GM18520 (cell line): ENCODE data around the gene LSAMP.

Experiments used
- ATAC-seq: cut with Tn5 transposase; IDR thresholded peaks from one replicate; pipeline ENCODE4 v1.9.1; 2021; ENCODE audit not compliant: unreplicated experiment

LSAMP gene

GRCh38 chr3:116445311-116445841 lies at the start of gene LSAMP:
TSS of gene LSAMP (minus strand) at chr3:116445487.
- no peak for ATAC-seq

- ATAC-seq = peak; percentile 73
These were observed 47.1 kb upstream of the LSAMP start for GRCh38 chr3:116492379-116492778.

- ATAC-seq = no peak
These were observed 37.8 kb upstream of the LSAMP start for GRCh38 chr3:116483135-116483534.

DNA sequence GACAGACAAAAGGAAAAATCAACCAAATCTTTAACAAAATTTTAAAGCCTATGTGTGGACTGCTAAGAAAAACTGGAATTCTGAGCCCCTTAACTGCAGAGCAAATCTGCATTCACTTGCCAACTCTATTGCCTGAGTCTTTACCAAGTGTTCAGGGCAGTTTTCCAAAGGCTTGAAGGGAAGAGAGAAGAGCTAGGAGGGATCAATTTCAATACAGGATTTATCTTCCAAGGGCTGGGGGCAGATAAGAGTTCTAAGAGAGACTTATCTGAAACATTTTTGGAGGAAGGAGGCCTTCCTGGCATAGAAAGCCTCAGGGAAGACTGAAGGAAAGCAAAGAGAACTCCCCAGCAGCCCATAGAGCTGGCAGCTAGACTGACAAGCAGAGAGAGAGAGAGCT lies 31.4 kb upstream of the LSAMP start:
- ATAC-seq = no peak

DNA sequence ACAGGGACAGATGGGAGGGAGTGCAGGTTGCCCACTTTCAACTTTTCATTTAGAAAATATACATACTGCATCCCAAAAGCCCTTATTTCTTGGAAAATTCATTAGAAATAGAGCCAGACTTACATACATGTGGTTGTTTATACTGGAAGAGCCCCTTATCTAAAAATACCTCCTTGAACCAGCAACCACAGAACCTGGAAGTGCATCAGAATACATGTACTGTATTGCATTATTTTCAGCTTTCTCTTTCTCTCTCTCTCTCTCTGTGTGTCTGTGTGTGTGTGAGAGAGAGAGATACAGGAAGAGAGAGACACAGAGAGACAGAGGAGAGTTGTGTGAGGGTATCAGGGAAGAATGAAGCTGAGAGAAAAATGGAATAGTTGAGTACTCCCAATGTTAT lies 29.5 kb upstream of the LSAMP start:
- no peak for ATAC-seq

DNA sequence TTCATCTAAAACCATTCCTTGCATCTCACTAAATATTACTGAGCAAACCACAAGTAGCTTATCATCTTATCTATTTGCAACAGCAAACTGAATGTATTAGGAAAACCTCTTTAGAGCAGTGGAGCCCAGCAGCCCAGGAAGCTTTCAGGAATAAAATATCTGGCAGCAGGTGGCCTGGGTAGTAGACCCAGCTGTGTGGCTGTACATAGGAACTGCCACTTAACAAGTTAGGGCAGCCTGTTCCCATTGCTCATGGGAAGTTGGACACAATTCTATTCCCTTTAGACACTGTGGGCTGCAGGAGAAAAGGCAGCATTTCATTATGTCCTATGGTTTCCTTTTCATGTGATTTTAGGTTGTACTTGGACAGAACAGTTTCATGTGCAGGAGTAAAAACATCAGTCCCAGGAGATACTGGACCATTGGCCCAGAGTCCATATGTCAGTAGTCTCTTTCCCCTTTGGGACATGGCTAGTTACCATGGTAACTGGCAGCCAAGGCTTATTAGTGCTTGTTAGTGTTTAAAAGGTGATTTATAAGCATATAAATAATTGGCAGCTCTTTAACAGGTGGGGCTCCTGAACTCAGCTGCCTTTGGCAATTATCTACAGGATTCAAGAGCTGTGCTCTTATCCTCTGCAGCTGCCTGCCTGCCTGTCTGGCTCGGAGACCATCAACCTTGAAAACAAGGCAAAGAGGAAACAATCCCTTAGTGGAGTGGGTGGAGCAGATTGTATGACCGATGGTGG lies 28.9 kb upstream of the LSAMP start:
- no peak for ATAC-seq

- no peak for ATAC-seq
These were observed 28.3 kb upstream of the LSAMP start for GRCh38 chr3:116473602-116474001.

DNA sequence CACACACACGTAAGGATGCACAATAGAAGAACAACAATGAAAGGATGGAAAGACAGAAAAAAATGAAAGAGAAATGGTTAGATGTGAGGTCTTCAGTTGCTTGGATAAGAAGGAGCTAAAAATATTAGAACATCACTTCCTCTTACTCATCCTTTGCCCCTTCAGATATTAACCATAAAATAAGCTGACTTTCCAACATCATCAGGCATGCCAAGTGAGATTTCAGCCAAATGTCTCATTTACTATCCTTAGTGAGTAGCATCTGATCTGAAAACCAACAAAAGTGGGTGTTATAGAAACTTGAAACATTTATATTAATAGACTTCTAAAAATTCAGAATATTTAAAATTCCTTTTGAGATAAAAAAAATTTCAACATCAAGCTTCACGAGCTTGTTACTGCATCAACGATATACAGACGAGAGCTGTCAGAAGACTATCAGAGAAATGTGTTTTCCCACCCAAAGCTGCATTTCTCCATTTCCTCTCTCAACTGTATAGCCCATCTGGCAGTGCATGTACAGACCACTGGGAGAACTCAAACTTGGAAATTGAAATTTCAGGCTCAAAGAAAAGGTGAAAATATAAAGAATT lies 25.4 kb upstream of the LSAMP start:
- ATAC-seq = no peak

- ATAC-seq = no peak
These were observed 24.3 kb upstream of the LSAMP start for GRCh38 chr3:116469546-116469945.

GRCh38 chr3:116464276-116464798 lies 19.1 kb upstream of the LSAMP start:
- no peak for ATAC-seq

- no peak for ATAC-seq
These were observed 8.5 kb upstream of the LSAMP start for GRCh38 chr3:116453666-116454346.

DNA sequence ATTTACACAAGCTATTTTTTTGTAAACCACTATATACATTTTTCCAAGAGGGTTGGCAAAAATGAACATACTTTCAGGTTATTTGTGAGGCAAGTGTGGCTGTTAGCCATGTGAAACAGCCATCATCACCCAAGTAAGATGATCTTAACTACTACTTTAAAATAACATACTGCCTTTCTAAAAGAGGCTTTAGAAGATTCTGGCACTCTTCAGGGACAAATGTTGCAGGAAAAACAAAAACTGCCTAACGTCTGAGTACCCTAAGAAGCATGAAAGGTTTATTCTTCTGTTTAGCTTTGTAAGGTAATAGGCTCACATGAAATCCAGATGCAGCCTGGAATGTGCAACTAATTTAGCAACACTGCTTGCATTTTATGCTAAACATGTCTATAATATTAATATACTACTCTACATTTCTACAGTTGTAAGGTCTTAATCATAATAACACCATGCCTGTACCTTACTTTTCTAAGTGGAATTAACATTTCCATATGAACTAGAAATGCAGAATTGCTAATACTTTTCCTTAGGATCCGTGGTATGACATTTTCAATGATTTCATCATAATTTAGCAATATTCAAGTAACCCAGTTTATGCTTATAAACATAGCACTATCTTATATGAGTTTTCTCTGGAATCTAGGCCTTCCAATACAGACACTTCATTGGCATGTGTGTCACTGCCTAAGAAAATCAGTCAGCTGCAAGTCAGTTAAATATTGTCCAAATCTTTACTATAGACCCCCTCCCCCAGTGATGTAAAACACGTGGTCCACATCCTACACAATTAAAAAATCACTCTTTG lies 4.5 kb upstream of the LSAMP start:
- no peak for ATAC-seq

DNA sequence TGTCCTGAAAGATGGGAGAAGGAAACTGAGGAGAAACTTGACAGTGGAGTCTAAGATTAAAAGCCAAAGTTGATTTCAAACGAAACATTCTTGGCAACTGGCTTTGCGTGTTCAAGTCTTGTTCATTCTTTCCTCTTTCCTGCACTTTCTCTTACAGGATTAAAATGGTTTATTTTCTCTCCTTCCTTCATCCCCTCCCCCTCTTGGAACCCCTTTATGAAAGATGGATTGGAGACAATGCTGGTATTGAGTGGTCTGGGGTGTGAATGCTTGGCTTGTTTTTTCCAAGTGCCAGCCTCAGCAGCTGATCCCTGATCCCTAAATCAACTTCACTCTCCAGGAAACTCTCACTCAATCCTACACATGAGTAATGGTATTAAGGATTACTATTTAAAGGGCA lies 703 bp upstream of the LSAMP start:
- ATAC-seq = no peak

DNA sequence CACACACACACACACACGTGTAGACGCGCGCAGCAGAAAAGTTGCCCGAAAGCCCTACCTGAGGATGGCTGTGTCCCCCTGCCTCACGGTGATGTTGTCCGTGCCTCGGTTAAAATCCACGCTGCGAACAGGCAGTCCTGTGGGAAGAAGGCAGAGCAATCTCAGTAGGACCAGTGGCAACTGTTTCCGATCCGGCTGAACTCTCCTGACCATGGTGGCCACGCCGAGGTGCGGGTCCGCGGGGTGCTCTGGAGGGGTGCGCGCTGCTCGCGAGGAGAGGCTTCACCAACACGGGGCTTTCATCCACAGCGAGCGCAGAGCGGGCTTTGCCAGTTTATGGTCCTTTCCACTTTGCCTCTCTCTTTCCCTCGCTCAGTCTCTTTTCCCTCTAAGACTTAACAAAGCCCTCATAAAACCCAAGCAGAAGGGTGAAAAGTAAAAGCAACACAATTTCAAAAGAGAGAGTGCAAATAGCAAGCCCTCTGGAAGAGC lies 422 bp downstream of the LSAMP start:
- no peak for ATAC-seq

GRCh38 chr3:116444115-116444747 lies 1.1 kb downstream of the LSAMP start:
- ATAC-seq = no peak

- no peak for ATAC-seq
These were observed 2.1 kb downstream of the LSAMP start for GRCh38 chr3:116443191-116443661.

GRCh38 chr3:116442331-116443021 lies 2.8 kb downstream of the LSAMP start:
- no peak for ATAC-seq

GRCh38 chr3:116441652-116442051 lies 3.6 kb downstream of the LSAMP start:
- no peak for ATAC-seq

DNA sequence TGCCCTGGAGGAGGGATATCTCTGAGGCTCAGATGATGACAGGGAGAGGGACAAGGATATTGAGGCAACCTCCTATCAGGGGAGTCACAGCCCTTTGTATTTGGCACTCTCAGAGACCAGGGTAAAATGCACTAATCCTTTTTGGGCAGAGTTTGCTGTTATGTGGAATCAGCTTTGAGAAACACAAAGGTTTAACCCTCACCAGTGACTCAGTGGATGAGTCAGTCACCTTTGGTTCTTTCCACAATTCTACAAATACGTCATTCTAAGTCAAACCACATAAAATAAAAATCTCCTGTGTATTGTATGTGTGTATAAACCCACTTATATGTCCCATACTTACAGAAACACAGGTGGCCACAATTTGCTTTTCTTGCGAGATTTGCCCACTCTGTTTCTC lies 5.1 kb downstream of the LSAMP start:
- no peak for ATAC-seq

DNA sequence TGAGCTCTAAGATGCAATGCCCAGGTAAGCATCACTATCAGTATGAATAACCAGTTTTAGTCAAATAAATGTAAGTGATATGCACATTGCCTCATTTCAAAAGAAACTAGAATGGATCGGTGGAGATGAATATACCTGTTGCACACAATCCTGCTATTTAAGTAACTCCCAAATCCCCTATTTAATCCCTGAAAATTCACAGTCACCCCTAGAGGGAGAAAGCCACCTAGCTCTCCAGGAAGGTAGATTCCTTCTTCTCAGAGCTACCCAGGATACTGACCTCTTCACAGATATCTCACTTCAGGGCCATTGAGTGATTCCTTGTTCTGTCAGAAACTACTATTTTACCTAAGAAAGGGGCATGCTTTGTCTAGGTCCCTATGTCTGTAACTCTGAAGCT lies 11.7 kb downstream of the LSAMP start:
- ATAC-seq = no peak
